Measurements from ENCODE around the gene MYO1E.
A peak's percentile ranks its signal among the peaks of the same experiment; 100 is the strongest.
"Not testable (repeated sequence)": the region's sequence is repeated elsewhere in the genome, so short reads cannot be mapped to it uniquely, and the experiment has no call there.

The MYO1E gene

DNA sequence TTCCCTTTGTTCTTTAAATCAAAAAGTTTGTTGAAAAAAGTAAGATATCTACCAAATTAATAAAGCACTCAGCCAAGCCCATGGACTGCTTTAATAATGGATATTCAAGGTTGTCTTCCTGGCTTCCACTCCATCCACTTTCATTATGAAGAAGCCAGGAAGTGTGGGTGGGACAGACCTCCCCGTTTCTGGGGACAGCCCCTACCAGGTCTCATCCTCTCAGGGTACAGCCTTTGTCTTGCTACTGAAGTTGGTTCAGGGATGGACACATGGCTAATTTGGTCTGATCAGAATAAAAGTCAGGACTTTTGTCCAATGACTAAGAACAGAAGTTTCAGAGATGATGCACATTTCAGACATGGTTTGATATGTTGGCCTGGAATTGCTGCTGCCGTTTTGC, 235.1 kb downstream of the MYO1E start:
- 67% methylated on average over 1 of the region's 2 CpGs for WGBS (ENCODE audit: insufficient coverage)
- no peaks in the 10 kb centered on the region for H3K9me3 ChIP-seq (ENCODE audit: control extremely low read depth in 1 of 5, control insufficient read depth in 4 of 5, insufficient read depth in 2 of 5, low read depth in 1 of 5, low read length in 4 of 5)
- peaks cover 3 to 65% (median 36%) of the 10 kb centered on the region in 4 experiments for H3K36me3 ChIP-seq (ENCODE audit: control insufficient read depth in 4 of 4, insufficient read depth in 4 of 4, low read length in 3 of 4)
- no peak overlapping the region for H3K27ac ChIP-seq (ENCODE audit: insufficient read depth in 1 of 2, low read depth in 1 of 2, low read length in 2 of 2, poor library complexity in 1 of 2, severe bottlenecking in 2 of 2)
- ChIA-PET POLR2A (no interaction called here), CTCF (interaction anchor here (0.8 to 1.9 kb wide), 8 partner anchors 15 to 354 kb away, joined by 3 to 6 read pairs (median 4); no protein-coding TSS in a partner anchor)
- no peaks in the 10 kb centered on the region for H3K4me1 ChIP-seq (ENCODE audit: control extremely low read depth in 1 of 4, control insufficient read depth in 4 of 4, insufficient read depth in 4 of 4, low read length in 3 of 4)
- H3K27me3 ChIP-seq (replicated peaks in 2 of 5; ENCODE audit: control insufficient read depth in 4 of 5, insufficient read depth in 5 of 5, low read length in 4 of 5), result no peaks in the 10 kb centered on the region
- H3K4me3 ChIP-seq (ENCODE audit: control insufficient read depth in 1 of 7, extremely low read depth in 1 of 7, insufficient read depth in 4 of 7, low read depth in 2 of 7, low read length in 6 of 7), result no peak overlapping the region
- no peak for DNase-seq

DNA sequence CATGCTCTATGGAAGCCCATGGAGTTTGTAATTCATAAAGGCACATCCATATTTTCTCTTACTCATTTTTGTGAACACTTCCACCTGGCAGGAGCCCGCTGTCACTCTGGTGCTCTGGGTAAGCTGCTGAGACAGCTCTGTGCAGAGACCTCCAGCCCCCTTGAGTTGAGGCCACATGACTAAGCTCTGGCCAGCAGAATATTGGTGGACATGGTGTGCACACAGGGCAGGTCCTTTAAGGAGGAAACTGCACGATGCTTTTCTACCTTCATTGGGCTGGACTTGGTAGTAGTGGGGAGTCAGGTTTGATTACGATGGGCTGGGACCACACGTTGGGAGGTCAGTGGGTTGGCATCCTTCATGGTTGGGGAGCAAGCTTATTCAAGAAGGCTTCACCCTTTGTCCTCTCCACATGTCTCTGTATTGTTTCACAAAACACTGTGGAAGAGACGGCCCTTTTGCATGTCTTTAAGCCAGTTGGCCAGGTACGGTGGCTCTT, 238.7 kb downstream of the MYO1E start:
- no peaks in the 10 kb centered on the region for H3K27me3 ChIP-seq (replicated peaks in 2 of 5; ENCODE audit: control insufficient read depth in 4 of 5, insufficient read depth in 5 of 5, low read length in 4 of 5)
- DNase-seq, result no peak
- H3K4me1 ChIP-seq (ENCODE audit: control extremely low read depth in 1 of 4, control insufficient read depth in 4 of 4, insufficient read depth in 4 of 4, low read length in 3 of 4), result no peaks in the 10 kb centered on the region
- H3K27ac ChIP-seq (ENCODE audit: insufficient read depth in 1 of 2, low read depth in 1 of 2, low read length in 2 of 2, poor library complexity in 1 of 2, severe bottlenecking in 2 of 2), result no peak overlapping the region
- peaks cover 3 to 71% (median 47%) of the 10 kb centered on the region in 4 experiments for H3K36me3 ChIP-seq (ENCODE audit: control insufficient read depth in 4 of 4, insufficient read depth in 4 of 4, low read length in 3 of 4)
- CTCF ChIA-PET, result interaction anchor here (0.5 kb wide), 1 partner anchor 22 kb away, joined by 5 read pairs; no protein-coding TSS in a partner anchor
- WGBS (ENCODE audit: insufficient coverage), result 97% methylated on average over 6 of the region's 6 CpGs
- H3K4me3 ChIP-seq (ENCODE audit: control insufficient read depth in 1 of 7, extremely low read depth in 1 of 7, insufficient read depth in 4 of 7, low read depth in 2 of 7, low read length in 6 of 7), result no peak overlapping the region
- POLR2A ChIA-PET, result no interaction called here
- peaks cover 0 to 4% (median 2%) of the 10 kb centered on the region in 5 experiments for H3K9me3 ChIP-seq (ENCODE audit: control extremely low read depth in 1 of 5, control insufficient read depth in 4 of 5, insufficient read depth in 2 of 5, low read depth in 1 of 5, low read length in 4 of 5)

DNA sequence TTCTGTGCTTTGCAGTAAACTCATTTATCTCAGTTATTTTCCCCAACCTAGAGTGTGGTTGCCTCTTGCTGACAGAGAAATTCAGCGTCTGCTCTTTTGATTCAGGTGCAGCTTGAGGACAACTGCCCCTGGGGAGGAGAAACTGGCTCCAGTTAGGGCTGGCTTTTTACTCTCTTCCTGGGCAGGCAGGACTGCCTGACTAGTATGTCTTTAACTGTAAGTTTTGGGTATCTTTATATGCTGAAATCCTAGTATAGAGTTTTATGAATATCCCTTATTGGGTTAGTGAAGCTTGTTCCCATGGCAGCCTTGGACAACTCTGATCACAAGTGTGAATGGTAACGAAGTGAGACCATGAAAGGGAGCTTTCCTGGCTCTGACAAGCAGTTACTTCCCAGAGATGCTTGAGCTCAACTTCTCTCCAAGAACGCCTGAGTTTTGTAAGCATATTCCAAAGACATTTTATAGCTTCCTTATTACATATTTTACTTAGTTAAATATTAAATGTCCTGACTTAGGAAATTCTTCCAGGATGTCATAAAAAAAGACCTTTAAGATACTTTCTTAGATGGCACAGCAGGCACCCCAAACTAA, 240.6 kb downstream of the MYO1E start:
- ChIA-PET POLR2A (no interaction called here), CTCF (interaction anchor here (1.0 to 1.1 kb wide), 2 partner anchors 21 to 149 kb away, joined by 3 read pairs; no protein-coding TSS in a partner anchor)
- DNase-seq, result no peak
- no peaks in the 10 kb centered on the region for H3K4me1 ChIP-seq (ENCODE audit: control extremely low read depth in 1 of 4, control insufficient read depth in 4 of 4, insufficient read depth in 4 of 4, low read length in 3 of 4)
- H3K36me3 ChIP-seq (ENCODE audit: control insufficient read depth in 4 of 4, insufficient read depth in 4 of 4, low read length in 3 of 4), result peaks cover 3 to 70% (median 43%) of the 10 kb centered on the region in 4 experiments
- no peak overlapping the region for H3K4me3 ChIP-seq (ENCODE audit: control insufficient read depth in 1 of 7, extremely low read depth in 1 of 7, insufficient read depth in 4 of 7, low read depth in 2 of 7, low read length in 6 of 7)
- WGBS (ENCODE audit: insufficient coverage), result 100% methylated on average over 2 of the region's 3 CpGs
- peaks cover 0 to 4% (median 2%) of the 10 kb centered on the region in 5 experiments for H3K9me3 ChIP-seq (ENCODE audit: control extremely low read depth in 1 of 5, control insufficient read depth in 4 of 5, insufficient read depth in 2 of 5, low read depth in 1 of 5, low read length in 4 of 5)
- H3K27ac ChIP-seq (ENCODE audit: insufficient read depth in 1 of 2, low read depth in 1 of 2, low read length in 2 of 2, poor library complexity in 1 of 2, severe bottlenecking in 2 of 2), result no peak overlapping the region
- H3K27me3 ChIP-seq (replicated peaks in 2 of 5; ENCODE audit: control insufficient read depth in 4 of 5, insufficient read depth in 5 of 5, low read length in 4 of 5), result no peaks in the 10 kb centered on the region

DNA sequence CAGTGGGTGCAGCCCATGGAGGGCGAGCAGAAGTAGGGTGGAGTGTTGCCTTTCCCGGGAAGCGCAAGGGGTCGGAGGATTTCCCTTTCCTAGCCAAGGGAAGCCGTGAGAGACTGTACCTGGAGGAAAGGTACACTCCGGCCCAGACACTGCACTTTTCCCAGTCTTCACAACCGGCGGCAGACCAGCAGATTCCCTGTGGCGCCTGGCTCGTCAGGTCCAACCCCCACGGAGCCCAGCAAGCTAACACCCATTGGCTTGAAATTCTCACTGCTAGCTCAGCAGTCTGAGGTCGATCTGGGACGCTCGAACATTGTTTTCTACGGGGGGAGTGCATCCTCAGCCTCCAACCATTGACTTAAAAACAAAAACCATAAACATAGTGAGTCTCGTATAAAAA, 241.2 kb downstream of the MYO1E start:
- CTCF ChIA-PET, result no interaction called here
- Histone ChIP-seq H3K27me3 (replicated peaks in 2 of 5; ENCODE audit: control insufficient read depth in 4 of 5, insufficient read depth in 5 of 5, low read length in 4 of 5) (no peaks in the 10 kb centered on the region), H3K9me3 (ENCODE audit: control extremely low read depth in 1 of 5, control insufficient read depth in 4 of 5, insufficient read depth in 2 of 5, low read depth in 1 of 5, low read length in 4 of 5) (peaks cover 0 to 4% (median 2%) of the 10 kb centered on the region in 5 experiments), H3K4me3 (ENCODE audit: control insufficient read depth in 1 of 7, extremely low read depth in 1 of 7, insufficient read depth in 4 of 7, low read depth in 2 of 7, low read length in 6 of 7) (no peak overlapping the region), H3K4me1 (ENCODE audit: control extremely low read depth in 1 of 4, control insufficient read depth in 4 of 4, insufficient read depth in 4 of 4, low read length in 3 of 4) (no peaks in the 10 kb centered on the region), H3K27ac (ENCODE audit: insufficient read depth in 1 of 2, low read depth in 1 of 2, low read length in 2 of 2, poor library complexity in 1 of 2, severe bottlenecking in 2 of 2) (no peak overlapping the region), H3K36me3 (ENCODE audit: control insufficient read depth in 4 of 4, insufficient read depth in 4 of 4, low read length in 3 of 4) (peaks cover 3 to 64% (median 41%) of the 10 kb centered on the region in 4 experiments)
- POLR2A ChIA-PET, result no interaction called here
- 99% methylated on average over 10 of the region's 16 CpGs for WGBS (ENCODE audit: insufficient coverage)
- no peak for DNase-seq

DNA sequence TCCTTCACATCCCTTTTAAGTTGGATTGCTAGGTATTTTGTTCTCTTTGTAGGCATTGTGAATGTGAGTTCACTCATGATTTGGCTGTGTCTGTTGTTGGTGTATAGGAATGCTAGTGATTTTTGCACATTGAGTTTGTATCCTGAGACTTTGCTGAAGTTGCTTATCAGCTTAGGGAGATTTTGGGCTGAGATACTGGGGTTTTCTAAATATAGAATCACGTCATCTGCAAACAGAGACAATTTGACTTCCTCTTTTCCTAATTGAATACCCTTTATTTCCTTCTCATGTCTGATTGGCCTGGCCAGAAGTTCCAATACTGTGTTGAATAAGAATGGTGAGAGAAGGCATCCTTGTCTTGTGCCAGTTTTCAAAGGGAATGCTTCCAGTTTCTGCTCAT, 245.4 kb downstream of the MYO1E start:
- H3K27ac ChIP-seq (ENCODE audit: insufficient read depth in 1 of 2, low read depth in 1 of 2, low read length in 2 of 2, poor library complexity in 1 of 2, severe bottlenecking in 2 of 2); POLR2A ChIA-PET; H3K4me3 ChIP-seq (ENCODE audit: control insufficient read depth in 1 of 7, extremely low read depth in 1 of 7, insufficient read depth in 4 of 7, low read depth in 2 of 7, low read length in 6 of 7); H3K27me3 ChIP-seq (replicated peaks in 2 of 5; ENCODE audit: control insufficient read depth in 4 of 5, insufficient read depth in 5 of 5, low read length in 4 of 5); H3K9me3 ChIP-seq (ENCODE audit: control extremely low read depth in 1 of 5, control insufficient read depth in 4 of 5, insufficient read depth in 2 of 5, low read depth in 1 of 5, low read length in 4 of 5); H3K4me1 ChIP-seq (ENCODE audit: control extremely low read depth in 1 of 4, control insufficient read depth in 4 of 4, insufficient read depth in 4 of 4, low read length in 3 of 4): not testable (repeated sequence)
- CTCF ChIA-PET, result interaction anchor here (0.6 to 0.9 kb wide), 2 partner anchors 9 to 516 kb away, joined by 3 read pairs; no protein-coding TSS in a partner anchor
- peak in 2 of 3 donors; percentile 38 to 50 for DNase-seq
- peaks cover 9 to 58% (median 33%) of the 10 kb centered on the region in 4 experiments for H3K36me3 ChIP-seq (ENCODE audit: control insufficient read depth in 4 of 4, insufficient read depth in 4 of 4, low read length in 3 of 4)
- WGBS (ENCODE audit: insufficient coverage), result no CpG with 5 or more reads among the region's 1 CpG

DNA sequence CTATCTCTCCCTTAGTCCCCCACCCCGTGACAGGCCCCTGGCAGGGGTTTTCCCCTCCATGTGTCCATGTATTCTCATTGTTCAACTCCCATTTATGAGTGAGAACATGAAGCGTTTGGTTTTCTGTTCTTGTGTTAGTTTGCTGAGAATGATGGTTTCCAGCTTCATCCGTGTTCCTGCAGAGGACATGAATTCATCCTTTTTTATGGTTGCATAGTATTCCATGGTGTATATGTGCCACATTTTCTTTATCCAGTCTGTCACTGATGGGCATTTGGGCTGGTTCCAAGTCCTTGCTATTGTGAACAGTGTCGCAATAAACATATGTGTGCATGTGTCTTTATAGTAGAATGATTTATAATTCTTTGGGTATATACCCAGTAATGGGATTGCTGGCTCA, 247.0 kb downstream of the MYO1E start:
- peaks cover 9 to 43% (median 25%) of the 10 kb centered on the region in 4 experiments for H3K36me3 ChIP-seq (ENCODE audit: control insufficient read depth in 4 of 4, insufficient read depth in 4 of 4, low read length in 3 of 4)
- POLR2A ChIA-PET, result not testable (repeated sequence)

DNA sequence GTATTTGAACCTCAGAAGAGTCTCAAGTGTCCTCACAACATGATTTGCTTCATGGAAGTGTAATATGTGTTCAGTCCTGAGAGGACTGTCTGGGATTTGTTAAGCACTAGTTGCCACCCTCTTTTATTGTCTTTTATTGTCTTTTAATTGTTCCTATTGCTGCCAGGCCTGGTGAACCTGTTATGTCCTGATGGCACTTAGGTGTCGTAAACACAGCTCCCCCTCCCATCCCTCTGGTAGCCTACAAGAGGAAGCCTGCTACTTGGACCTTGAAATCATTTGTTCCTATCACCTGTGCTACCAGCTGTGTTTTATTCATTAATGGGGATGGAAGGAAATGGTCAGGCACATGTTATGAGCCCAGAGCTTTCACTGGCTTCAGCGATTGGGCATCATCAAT, 248.4 kb downstream of the MYO1E start:
- no peak overlapping the region for H3K4me3 ChIP-seq (ENCODE audit: control insufficient read depth in 1 of 7, extremely low read depth in 1 of 7, insufficient read depth in 4 of 7, low read depth in 2 of 7, low read length in 6 of 7)
- ChIA-PET POLR2A (no interaction called here), CTCF (interaction anchor here (1.0 to 1.3 kb wide), 2 partner anchors 14 to 144 kb away, joined by 3 read pairs; no protein-coding TSS in a partner anchor)
- peaks cover 0 to 2% (median 0%) of the 10 kb centered on the region in 5 experiments for H3K9me3 ChIP-seq (ENCODE audit: control extremely low read depth in 1 of 5, control insufficient read depth in 4 of 5, insufficient read depth in 2 of 5, low read depth in 1 of 5, low read length in 4 of 5)
- H3K4me1 ChIP-seq (ENCODE audit: control extremely low read depth in 1 of 4, control insufficient read depth in 4 of 4, insufficient read depth in 4 of 4, low read length in 3 of 4), result no peaks in the 10 kb centered on the region
- peaks cover 9 to 52% (median 26%) of the 10 kb centered on the region in 4 experiments for H3K36me3 ChIP-seq (ENCODE audit: control insufficient read depth in 4 of 4, insufficient read depth in 4 of 4, low read length in 3 of 4)
- no peak overlapping the region for H3K27ac ChIP-seq (ENCODE audit: insufficient read depth in 1 of 2, low read depth in 1 of 2, low read length in 2 of 2, poor library complexity in 1 of 2, severe bottlenecking in 2 of 2)
- DNase-seq, result no peak
- no peaks in the 10 kb centered on the region for H3K27me3 ChIP-seq (replicated peaks in 2 of 5; ENCODE audit: control insufficient read depth in 4 of 5, insufficient read depth in 5 of 5, low read length in 4 of 5)
- 100% methylated on average over 2 of the region's 2 CpGs for WGBS (ENCODE audit: insufficient coverage)

More for the DNA sequence above, 247.0 kb downstream of the MYO1E start:
- H3K4me3 ChIP-seq (ENCODE audit: control insufficient read depth in 1 of 7, extremely low read depth in 1 of 7, insufficient read depth in 4 of 7, low read depth in 2 of 7, low read length in 6 of 7); H3K4me1 ChIP-seq (ENCODE audit: control extremely low read depth in 1 of 4, control insufficient read depth in 4 of 4, insufficient read depth in 4 of 4, low read length in 3 of 4); H3K9me3 ChIP-seq (ENCODE audit: control extremely low read depth in 1 of 5, control insufficient read depth in 4 of 5, insufficient read depth in 2 of 5, low read depth in 1 of 5, low read length in 4 of 5); H3K27ac ChIP-seq (ENCODE audit: insufficient read depth in 1 of 2, low read depth in 1 of 2, low read length in 2 of 2, poor library complexity in 1 of 2, severe bottlenecking in 2 of 2); H3K27me3 ChIP-seq (replicated peaks in 2 of 5; ENCODE audit: control insufficient read depth in 4 of 5, insufficient read depth in 5 of 5, low read length in 4 of 5); DNase-seq: not testable (repeated sequence)
- CTCF ChIA-PET, result interaction anchor here (0.6 kb wide), 1 partner anchor 148 kb away, joined by 3 read pairs; no protein-coding TSS in a partner anchor
- WGBS (ENCODE audit: insufficient coverage), result no CpG with 5 or more reads among the region's 4 CpGs
